HG03108 (cell line): ENCODE data around the gene STK24.

ENCODE experiments used
- ATAC-seq: cut with Tn5 transposase; IDR thresholded peaks from one replicate; pipeline ENCODE4 v1.9.1; 2021; ENCODE audit warnings: moderate library complexity; ENCODE audit not compliant: unreplicated experiment

Gene STK24

DNA sequence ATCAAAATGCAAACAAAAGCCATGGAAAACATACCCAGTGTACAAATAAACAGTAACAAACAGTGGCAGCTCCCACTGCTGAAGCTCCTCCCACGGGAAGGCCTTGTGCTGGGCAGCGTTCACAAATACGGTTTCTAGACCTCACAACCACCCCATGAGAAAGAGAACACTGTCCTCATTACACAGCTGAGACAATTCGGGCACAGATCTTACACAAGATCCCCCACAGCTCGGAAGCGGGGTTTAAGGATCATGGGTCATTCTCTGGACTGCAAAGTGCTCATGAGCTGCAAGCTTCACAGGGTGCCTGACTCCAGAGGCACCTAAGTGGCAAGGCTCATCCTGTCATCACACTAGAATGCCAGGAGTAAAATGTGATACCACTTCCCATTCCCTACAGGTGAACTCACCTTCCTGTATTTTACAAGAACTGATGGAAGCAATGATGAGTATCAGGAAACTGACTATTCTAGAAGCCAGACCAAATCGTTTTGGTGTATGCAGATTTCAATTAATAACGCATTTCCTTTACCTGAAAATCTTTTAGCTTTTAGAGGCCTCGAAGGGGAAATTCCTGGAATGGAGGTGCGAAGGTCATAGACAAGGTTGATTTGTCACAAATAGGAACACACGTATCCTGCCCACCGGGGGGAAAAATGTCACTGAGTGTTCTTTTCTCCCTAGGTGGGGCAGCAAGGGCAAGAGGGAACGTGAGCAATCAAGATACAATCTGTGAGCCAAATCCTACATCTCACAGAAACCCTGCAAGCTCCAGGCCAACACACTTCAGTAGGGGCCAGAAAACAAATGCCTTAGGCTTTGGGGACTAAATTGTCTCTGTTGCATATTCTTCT lies 41.2 kb downstream of the STK24 start:
- no peak for ATAC-seq

DNA sequence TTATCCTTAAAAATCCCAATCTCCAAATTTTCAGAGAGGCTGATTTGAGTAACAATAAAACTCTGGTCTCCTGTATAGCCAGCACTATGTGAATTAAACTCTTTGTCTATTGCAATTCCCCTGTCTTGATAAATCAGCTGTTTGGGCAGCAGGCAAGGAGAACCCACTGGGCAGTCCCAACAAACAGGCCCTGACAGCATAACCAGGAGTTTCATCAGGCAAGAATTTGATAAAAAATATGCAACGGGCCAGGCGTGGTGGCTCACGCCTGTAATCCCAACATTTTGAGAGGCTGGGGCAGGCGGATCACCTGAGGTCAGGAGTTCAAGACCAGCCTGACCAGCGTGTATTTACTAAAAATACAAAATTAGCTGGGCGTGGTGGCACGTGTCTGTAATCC lies 42.1 kb downstream of the STK24 start:
- ATAC-seq: no peak

- no peak for ATAC-seq
Measured at GRCh38 chr13:98533912-98534311, 43.0 kb downstream of the STK24 start.

- ATAC-seq: no peak
Measured at GRCh38 chr13:98532254-98532653, 44.7 kb downstream of the STK24 start.

GRCh38 chr13:98530217-98530616 lies 46.7 kb downstream of the STK24 start:
- no peak for ATAC-seq

DNA sequence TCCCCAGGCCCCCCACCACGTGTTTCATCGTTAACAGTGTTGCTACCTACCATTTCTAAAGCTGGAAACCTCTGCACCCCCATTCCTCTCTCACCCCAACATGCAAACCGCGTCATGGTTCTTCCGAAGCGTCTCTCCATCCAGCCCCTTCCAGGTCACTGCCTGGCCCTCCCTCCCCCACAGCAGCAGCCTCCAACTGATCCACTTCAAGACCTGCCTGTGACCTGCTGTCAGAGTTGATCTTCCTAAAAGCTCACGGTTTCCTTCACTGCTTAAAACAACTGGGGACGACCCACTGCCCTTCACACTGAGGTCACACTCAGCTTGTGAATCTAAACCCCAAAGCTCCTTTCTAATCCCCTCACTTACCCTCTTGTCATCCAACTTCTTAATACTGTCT lies 47.7 kb downstream of the STK24 start:
- no peak for ATAC-seq

- ATAC-seq: no peak
Measured at GRCh38 chr13:98528663-98529064, 48.2 kb downstream of the STK24 start.

GRCh38 chr13:98527526-98527925 lies 49.4 kb downstream of the STK24 start:
- ATAC-seq: no peak

- no peak for ATAC-seq
Measured at GRCh38 chr13:98526182-98526512, 50.8 kb downstream of the STK24 start.

- ATAC-seq: no peak
Measured at GRCh38 chr13:98525456-98526181, 51.3 kb downstream of the STK24 start.

DNA sequence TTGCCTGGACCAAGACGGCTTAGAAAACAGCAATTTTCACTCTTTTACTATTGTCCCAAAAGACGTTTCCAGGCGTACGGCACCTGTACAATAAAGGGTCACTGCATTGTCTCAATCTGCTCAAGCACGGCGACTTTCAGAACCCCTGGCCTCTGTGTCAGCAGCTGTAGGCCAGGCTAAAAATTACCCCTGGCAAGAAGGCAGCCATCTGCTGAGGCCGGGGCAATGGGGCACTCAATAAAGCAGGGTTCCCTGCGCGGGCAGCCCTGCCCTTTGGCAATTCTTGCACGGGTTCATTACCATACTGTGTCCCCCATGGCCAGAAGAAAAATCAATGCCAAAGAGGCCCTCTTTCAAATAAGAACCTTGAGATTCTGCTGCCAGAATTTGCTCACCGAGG lies 52.1 kb downstream of the STK24 start:
- no peak for ATAC-seq

- no peak for ATAC-seq
Measured at GRCh38 chr13:98524391-98524790, 52.5 kb downstream of the STK24 start.

DNA sequence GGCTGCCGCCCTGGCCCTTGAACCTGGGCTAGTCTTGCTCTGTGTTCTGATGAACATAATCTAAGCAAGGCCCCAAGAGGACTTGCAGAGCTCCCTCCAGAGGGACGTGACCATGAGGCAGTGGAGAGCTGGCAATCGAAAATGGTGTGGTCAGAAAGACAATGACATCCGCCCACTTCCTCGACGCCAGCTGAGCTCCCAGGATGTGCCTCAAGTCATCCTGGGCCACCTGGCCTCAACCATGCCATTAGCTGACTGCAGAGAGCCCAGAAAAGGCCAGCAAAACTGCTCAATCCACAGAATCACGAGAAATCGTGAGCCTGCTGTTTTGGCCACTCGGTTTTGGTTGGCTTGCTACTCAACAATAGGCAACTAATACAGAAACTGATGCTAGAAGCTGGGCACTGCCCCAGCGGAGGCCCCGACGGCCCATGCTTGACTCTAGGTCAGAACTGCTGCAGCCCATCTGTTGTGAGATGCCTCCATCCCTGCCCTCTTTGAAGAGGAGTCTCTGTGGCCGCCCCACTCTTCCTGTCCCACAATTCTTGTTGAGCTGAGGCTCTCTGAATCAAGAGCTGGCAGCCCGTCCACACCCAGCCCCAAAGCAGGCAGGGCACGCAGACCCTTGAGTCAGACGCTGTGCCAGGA lies 53.3 kb downstream of the STK24 start:
- peak; percentile 61 for ATAC-seq

GRCh38 chr13:98522371-98522770 lies 54.5 kb downstream of the STK24 start:
- no peak for ATAC-seq

DNA sequence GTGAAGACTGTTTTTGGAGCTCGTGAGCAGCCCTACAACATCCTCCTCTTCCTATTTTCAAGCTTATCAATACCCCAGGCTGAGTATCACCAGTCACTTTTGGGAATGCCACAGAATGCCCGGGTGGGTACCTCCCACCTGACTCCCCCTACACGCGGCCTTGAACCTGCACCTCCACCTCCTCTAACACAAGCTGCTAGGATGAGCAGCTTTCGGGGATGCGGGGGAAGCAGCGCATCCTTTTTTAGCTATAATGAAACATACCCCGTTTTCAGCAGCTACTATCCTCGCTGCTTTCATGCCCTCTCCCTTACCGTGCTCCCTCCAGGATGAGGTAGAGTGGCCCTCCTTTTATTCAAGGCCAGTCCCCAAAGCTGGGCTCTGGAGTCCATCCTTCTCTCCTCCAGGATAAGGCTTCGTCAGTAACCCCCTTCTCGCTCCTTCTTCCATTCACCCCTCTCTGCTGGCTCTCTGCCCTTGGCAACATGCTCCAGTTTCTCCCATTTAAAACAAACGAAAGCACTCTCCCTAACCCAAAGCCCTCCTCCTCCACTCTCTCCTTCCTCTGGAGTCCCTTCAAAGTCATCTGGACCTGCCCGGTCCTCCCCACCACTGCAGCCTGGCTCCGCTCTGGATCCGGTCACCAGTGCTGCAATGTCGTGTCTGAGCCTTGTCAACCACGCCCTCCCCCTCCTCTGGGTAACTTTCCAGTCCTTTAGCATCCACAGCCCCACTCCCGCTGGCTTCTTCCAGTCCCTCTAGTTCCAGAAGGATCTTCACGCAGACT lies 55.3 kb downstream of the STK24 start:
- no peak for ATAC-seq

DNA sequence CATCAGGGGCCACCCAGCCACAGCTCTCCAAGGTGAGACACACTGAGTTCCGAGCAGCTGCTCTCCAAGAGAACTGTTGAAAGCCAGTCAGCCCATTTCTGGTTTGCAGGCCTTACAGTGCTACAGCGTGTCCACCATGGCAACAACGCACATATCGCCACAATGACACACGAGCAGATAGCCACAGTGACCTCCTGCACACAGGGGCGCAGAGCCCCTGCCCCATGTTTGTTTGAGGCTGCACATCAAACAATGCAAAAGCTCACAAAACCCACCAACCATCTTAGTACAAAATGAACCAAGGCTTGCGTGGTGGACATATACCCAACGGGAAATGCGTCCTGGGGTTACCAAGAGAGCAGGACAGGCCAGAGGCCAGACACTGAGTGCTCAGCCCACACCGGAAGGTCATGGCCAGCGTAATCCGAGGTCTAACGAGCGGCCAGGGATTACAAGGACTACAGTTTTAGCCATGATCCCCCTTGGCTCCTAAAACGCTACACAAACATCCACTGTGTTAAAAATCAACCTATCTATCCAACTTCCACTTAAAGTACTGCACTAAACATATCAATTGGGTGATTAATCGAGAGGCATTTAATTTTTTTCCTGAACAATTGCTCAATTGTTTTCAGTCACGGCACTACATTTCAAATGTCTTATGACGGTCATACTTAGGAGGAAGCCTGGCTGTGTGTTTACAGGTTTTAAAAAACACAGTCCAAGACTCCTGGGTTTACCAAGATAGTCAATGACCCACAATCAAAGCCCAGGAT lies 56.0 kb downstream of the STK24 start:
- ATAC-seq: no peak

GRCh38 chr13:98519976-98520375 lies 56.9 kb downstream of the STK24 start:
- no peak for ATAC-seq

DNA sequence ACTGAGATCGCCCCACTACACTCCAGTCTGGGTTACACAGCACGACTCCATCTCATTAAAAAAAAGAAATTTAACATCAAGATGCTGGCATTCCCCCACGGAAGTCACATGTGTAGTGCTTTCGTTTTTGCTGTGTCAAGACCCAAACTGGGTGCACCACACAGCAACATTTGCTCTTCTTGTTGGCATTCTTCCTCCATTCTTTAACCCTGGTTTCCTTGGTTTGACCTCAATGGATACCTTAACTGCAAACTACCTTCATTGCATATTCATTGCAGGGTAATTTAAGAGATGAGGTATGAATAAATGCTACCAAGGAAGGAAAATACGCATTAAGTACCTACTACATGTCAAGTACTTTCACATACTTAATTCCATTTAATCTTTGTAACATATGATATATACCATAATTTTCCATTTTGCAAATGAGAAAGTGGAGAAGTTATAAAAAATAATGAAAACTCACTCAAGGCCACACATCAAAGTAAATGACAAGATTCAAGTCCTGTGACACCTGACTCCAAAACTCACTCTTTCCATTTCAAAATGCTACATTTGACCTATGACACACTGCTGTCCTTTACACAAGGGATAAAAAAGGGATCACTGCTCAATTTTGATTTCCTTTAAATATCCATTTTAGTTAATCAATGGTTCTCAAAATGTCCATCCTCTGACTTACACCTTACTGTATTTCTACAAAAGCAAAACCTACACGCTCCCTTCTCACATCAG lies 59.2 kb downstream of the STK24 start:
- ATAC-seq: peak; percentile 39

DNA sequence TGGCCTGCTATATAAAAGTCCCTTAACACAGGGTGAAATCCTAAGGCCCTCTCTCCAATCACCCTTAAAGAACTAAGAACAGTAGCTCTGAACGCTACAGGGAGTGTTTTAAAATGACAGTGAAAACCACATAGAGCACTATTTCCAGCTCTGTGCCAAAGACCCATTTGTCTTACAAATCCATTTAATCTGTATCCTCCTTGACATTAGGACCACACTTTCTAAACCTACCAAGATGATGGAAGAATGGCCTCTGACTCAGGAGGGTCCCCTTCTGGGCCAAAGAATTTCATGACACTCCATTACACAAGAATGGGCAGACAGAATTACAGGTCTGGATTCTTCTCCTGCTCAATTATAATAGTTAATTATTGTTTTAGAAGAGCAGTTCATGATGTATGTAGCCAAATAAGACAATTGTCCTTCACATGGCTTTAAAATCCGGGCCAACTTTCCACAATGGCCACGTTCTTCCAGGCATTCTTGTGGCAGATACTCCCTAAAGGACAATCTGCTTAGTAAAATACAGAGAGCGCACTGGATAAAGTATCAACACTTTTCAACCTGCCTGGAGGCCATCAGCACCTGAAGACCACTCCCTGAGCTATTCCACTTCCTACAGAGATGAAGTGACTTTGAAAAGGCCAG lies 61.0 kb downstream of the STK24 start:
- ATAC-seq: no peak
